ENCODE results near the gene HSPA12B. TPM values are rescaled to one million over a fixed set of nuclear protein-coding genes. Genes with fewer than 3 reads are reported as not detected.

The HSPA12B gene
- total RNA-seq, 1 experiment from 2014 or later: not detected

GRCh38 chr20:3721912-3722311, 10.6 kb upstream of the HSPA12B start:
- intact Hi-C loops (cut with micrococcal nuclease; ENCODE audit: unreplicated experiment): no loop called here
- BruUV-seq (replicated peaks): no TSS peak
- peaks cover 4% of the 10 kb centered on the region for H3K27me3 ChIP-seq (replicated peaks; ENCODE audit: insufficient read depth, low read depth, low read length, poor library complexity)
- CTCF ChIA-PET: no interaction called here
- TF ChIP-seq EZH2 (IDR thresholded peaks at IDR 0.05; ENCODE audit: borderline replicate concordance, low read depth, low read length, poor library complexity, severe bottlenecking) (no peak), CTCF (conservative IDR thresholded peaks at IDR 0.05; ENCODE audit: low read depth, low read length) (no peak)
- no peaks in the 10 kb centered on the region for H3K9me3 ChIP-seq (ENCODE audit: low read depth, low read length, poor library complexity, severe bottlenecking)
- H3K4me3 ChIP-seq (ENCODE audit: low read depth, low read length, poor library complexity, severe bottlenecking): no peak overlapping the region
- H3K36me3 ChIP-seq (ENCODE audit: insufficient read depth, low read length, poor library complexity, severe bottlenecking): no peaks in the 10 kb centered on the region
- no peak overlapping the region for H3K27ac ChIP-seq (ENCODE audit: low read depth, low read length, poor library complexity, severe bottlenecking)
- DNase-seq (ENCODE audit: low spot score): no peak
- H3K4me1 ChIP-seq (ENCODE audit: insufficient read depth, low read length, poor library complexity, severe bottlenecking): no peaks in the 10 kb centered on the region
- POLR2A ChIA-PET (ENCODE audit: low non-redundant PET): no interaction called here

GRCh38 chr20:3723284-3723683, 9.2 kb upstream of the HSPA12B start:
- intact Hi-C loops (cut with micrococcal nuclease; ENCODE audit: unreplicated experiment): no loop called here
- Histone ChIP-seq H3K27me3 (replicated peaks; ENCODE audit: insufficient read depth, low read depth, low read length, poor library complexity) (peaks cover 4% of the 10 kb centered on the region), H3K36me3 (ENCODE audit: insufficient read depth, low read length, poor library complexity, severe bottlenecking) (no peaks in the 10 kb centered on the region), H3K4me3 (ENCODE audit: low read depth, low read length, poor library complexity, severe bottlenecking) (no peak overlapping the region), H3K4me1 (ENCODE audit: insufficient read depth, low read length, poor library complexity, severe bottlenecking) (peaks cover 9% of the 10 kb centered on the region), H3K27ac (ENCODE audit: low read depth, low read length, poor library complexity, severe bottlenecking) (no peak overlapping the region), H3K9me3 (ENCODE audit: low read depth, low read length, poor library complexity, severe bottlenecking) (no peaks in the 10 kb centered on the region)
- BruUV-seq (replicated peaks): no TSS peak
- TF ChIP-seq CTCF (conservative IDR thresholded peaks at IDR 0.05; ENCODE audit: low read depth, low read length) (no peak), EZH2 (IDR thresholded peaks at IDR 0.05; ENCODE audit: borderline replicate concordance, low read depth, low read length, poor library complexity, severe bottlenecking) (no peak)
- DNase-seq (ENCODE audit: low spot score): no peak
- ChIA-PET POLR2A (ENCODE audit: low non-redundant PET) (no interaction called here), CTCF (no interaction called here)

- no peak for DNase-seq (ENCODE audit: low spot score)
- ChIA-PET CTCF (no interaction called here), POLR2A (ENCODE audit: low non-redundant PET) (interaction anchor here (0.5 kb wide), 1 partner anchor 16 kb away, joined by 12 read pairs; no protein-coding TSS in a partner anchor)
- H3K27me3 ChIP-seq (replicated peaks; ENCODE audit: insufficient read depth, low read depth, low read length, poor library complexity): peaks cover 4% of the 10 kb centered on the region
- TF ChIP-seq CTCF (conservative IDR thresholded peaks at IDR 0.05; ENCODE audit: low read depth, low read length) (no peak), EZH2 (IDR thresholded peaks at IDR 0.05; ENCODE audit: borderline replicate concordance, low read depth, low read length, poor library complexity, severe bottlenecking) (no peak)
- H3K4me3 ChIP-seq (ENCODE audit: low read depth, low read length, poor library complexity, severe bottlenecking): no peak overlapping the region
- no peaks in the 10 kb centered on the region for H3K9me3 ChIP-seq (ENCODE audit: low read depth, low read length, poor library complexity, severe bottlenecking)
- H3K27ac ChIP-seq (ENCODE audit: low read depth, low read length, poor library complexity, severe bottlenecking): no peak overlapping the region
- no peaks in the 10 kb centered on the region for H3K36me3 ChIP-seq (ENCODE audit: insufficient read depth, low read length, poor library complexity, severe bottlenecking)
- H3K4me1 ChIP-seq (ENCODE audit: insufficient read depth, low read length, poor library complexity, severe bottlenecking): peaks cover 9% of the 10 kb centered on the region
- BruUV-seq (replicated peaks): no TSS peak
- intact Hi-C loops (cut with micrococcal nuclease; ENCODE audit: unreplicated experiment): no loop called here
Measured at GRCh38 chr20:3724356-3724755, 8.1 kb upstream of the HSPA12B start.

All from A673 (cell line).